Stomach (tissue), 4 donors: ENCODE data around the gene RAB17.

Experiments used
- CTCF ChIP-seq, 7 experiments: fragments of 450-650 bp in 4 of 7; fragments of 200-600 bp in 3 of 7; sonication (generic) in 3 of 7; IDR thresholded peaks; one replicate each; pipeline ENCODE4 v1.5.1; 2016 to 2019; ENCODE audit warnings: antibody characterized with exemption in 7 of 7, control low read depth in 2 of 7, mild to moderate bottlenecking in 1 of 7
- POLR2AphosphoS5 ChIP-seq, 3 donors: sonication (generic); formaldehyde crosslinking; IDR thresholded peaks; one replicate each; pipeline ENCODE4 v1.6.1; 2016; ENCODE audit warnings: antibody characterized with exemption in 3 of 3

GRCh38 chr2:237541243-237541642, 49.3 kb downstream of the RAB17 start:
- no peak for TF ChIP-seq CTCF (IDR thresholded peaks at IDR 0.05)
- no peak for TF ChIP-seq POLR2AphosphoS5 (IDR thresholded peaks at IDR 0.05)
